HepG2 (cell line): ENCODE data around the gene BRD1. TPM values are rescaled to one million over a fixed set of nuclear protein-coding genes. Genes with fewer than 3 reads are reported as not detected.

Experiments used
- ATAC-seq: fragments of 200-7000 bp; cut with Tn5 transposase; 3 replicates; pipeline ENCODE4 v1.9.1; 2020; ENCODE audit warnings: mild to moderate bottlenecking, moderate library complexity
- BruUV-seq: library from RNA; stranded (reverse); fragments of 400-500 nt; replicated peaks from 2 replicates; lab custom pipeline; 2021; lab: Mats Ljungman, UMichigan
- CTCF ChIA-PET: fragments of 300-600 bp; formaldehyde crosslinking; extraction: SDS; loops from one replicate; lab custom pipeline; 2021; ENCODE audit warnings: low total read pairs, inconsistent platforms, low intra/inter-chr PET ratio; lab: Yijun Ruan, JAX
- POLR2A ChIA-PET: fragments of 350-600 bp; sonication (Branson Sonifier 250); formaldehyde crosslinking; loops from one replicate; lab custom pipeline; 2020; ENCODE audit warnings: antibody characterized with exemption, inconsistent platforms; lab: Yijun Ruan, JAX
- DNase-seq: peaks from one replicate; pipeline ENCODE4 v3.0.0-alpha.2; 2015; ENCODE audit warnings: low spot score
- FAIRE-seq: peaks from 3 replicates; lab custom pipeline; 2011; peaks lifted over from hg19 to GRCh38; lab: Jason Lieb, UNC
- H2AFZ ChIP-seq: one replicate; pipeline ENCODE4 v1.6.1; 2011; ENCODE audit warnings: low read length, inconsistent platforms
- H3K27ac ChIP-seq: fragments of 300-600 bp; 3 replicates; pipeline ENCODE4 v1.8.0; 2011; ENCODE audit warnings: mixed run types, mild to moderate bottlenecking, mixed read lengths, low read length, inconsistent platforms; ENCODE audit not compliant: insufficient read depth; ENCODE audit errors: extremely low read length
- H3K27me3 ChIP-seq, 2 experiments: fragments of 200-600 bp in 1 of 2; 2 replicates in 1 of 2; 3 replicates in 1 of 2; pipeline versions ENCODE4 v1.6.0 to v1.8.0; 2011; ENCODE audit warnings: low read length in 2 of 2, mild to moderate bottlenecking in 2 of 2, moderate library complexity in 2 of 2, inconsistent platforms in 1 of 2; ENCODE audit not compliant: insufficient read depth in 2 of 2, control insufficient read depth in 1 of 2
- H3K36me3 ChIP-seq, 2 experiments: fragments of 200-600 bp in 1 of 2; replicated peaks in 1 of 2; 2 replicates in 1 of 2; 3 replicates in 1 of 2; pipeline versions ENCODE4 v1.5.1 to v1.8.0; 2011; ENCODE audit warnings: low read length in 2 of 2, inconsistent platforms in 1 of 2; ENCODE audit not compliant: insufficient read depth in 2 of 2, control insufficient read depth in 1 of 2
- H3K4me1 ChIP-seq: 2 replicates; pipeline ENCODE4 v1.5.1; 2012; ENCODE audit warnings: low read length, inconsistent platforms; ENCODE audit not compliant: insufficient read depth
- H3K4me2 ChIP-seq: 2 replicates; pipeline ENCODE4 v1.6.0; 2011; ENCODE audit warnings: low read depth, low read length, inconsistent platforms
- H3K4me3 ChIP-seq, 3 experiments: fragments of 200-600 bp in 1 of 3; sonication (generic), shearing (Covaris generic) in 1 of 3; replicated peaks in 1 of 3; 2 replicates each; pipeline ENCODE4 v1.5.1; 2011 to 2016; ENCODE audit warnings: low read length in 3 of 3, inconsistent platforms in 2 of 3, low read depth in 2 of 3, mild to moderate bottlenecking in 2 of 3, control low read depth in 1 of 3, mixed read lengths in 1 of 3; ENCODE audit not compliant: insufficient read depth in 1 of 3
- H3K79me2 ChIP-seq: one replicate; pipeline ENCODE4 v1.6.1; 2011; ENCODE audit warnings: low read length, inconsistent platforms; ENCODE audit not compliant: insufficient read depth
- H3K9ac ChIP-seq: 2 replicates; pipeline ENCODE4 v1.6.0; 2011; ENCODE audit warnings: mild to moderate bottlenecking, low read depth, low read length, inconsistent platforms; ENCODE audit not compliant: insufficient read depth
- H3K9me3 ChIP-seq: 2 replicates; pipeline ENCODE4 v1.5.1; 2012; ENCODE audit warnings: mild to moderate bottlenecking, low read length
- H4K20me1 ChIP-seq: 2 replicates; pipeline ENCODE4 v1.6.0; 2011; ENCODE audit warnings: inconsistent platforms, mild to moderate bottlenecking, low read length, moderate library complexity; ENCODE audit not compliant: insufficient read depth
- HNRNPLL ChIP-seq: fragments of 200-400 bp; formaldehyde crosslinking; IDR thresholded peaks from 2 replicates; pipeline ENCODE4 v1.6.1; 2017; ENCODE audit warnings: mild to moderate bottlenecking, low read depth, low read length; ENCODE audit not compliant: poor library complexity, severe bottlenecking
- PRPF4 ChIP-seq: fragments of 200-400 bp; formaldehyde crosslinking; IDR thresholded peaks from 2 replicates; pipeline ENCODE4 v1.6.1; 2016; ENCODE audit warnings: low read length, low read depth; ENCODE audit not compliant: poor library complexity, severe bottlenecking
- RAD21 ChIP-seq: fragments of 450-650 bp; formaldehyde crosslinking; IDR thresholded peaks from 2 replicates; pipeline ENCODE4 v1.5.0; 2020; ENCODE audit warnings: mild to moderate bottlenecking
- SNAPC2 ChIP-seq: sonication (generic); formaldehyde crosslinking; IDR thresholded peaks from 2 replicates; pipeline ENCODE4 v1.8.1; 2022; ENCODE audit warnings: mild to moderate bottlenecking, missing genetic modification reagents
- TCF12 ChIP-seq, 2 experiments: fragments of 450-650 bp in 1 of 2; sonication (generic) in 1 of 2; formaldehyde crosslinking in 1 of 2; IDR thresholded peaks; 2 replicates each; pipeline versions ENCODE4 v1.6.1 to v1.8.0; 2017 to 2022; ENCODE audit warnings: antibody characterized with exemption in 1 of 2, mild to moderate bottlenecking in 1 of 2, missing genetic modification reagents in 1 of 2, moderate library complexity in 1 of 2
- YEATS4 ChIP-seq: sonication (generic); formaldehyde crosslinking; IDR thresholded peaks from 2 replicates; pipeline ENCODE4 v1.4.0; 2020; ENCODE audit warnings: missing genetic modification reagents, borderline replicate concordance
- ZNF121 ChIP-seq: sonication (generic); formaldehyde crosslinking; IDR thresholded peaks from 2 replicates; pipeline ENCODE4 v1.5.0; 2020; ENCODE audit warnings: mild to moderate bottlenecking, missing genetic modification reagents
- ZNF282 ChIP-seq: fragments of 450-650 bp; IDR thresholded peaks from 2 replicates; pipeline ENCODE4 v1.6.1; 2018; ENCODE audit not compliant: partially characterized antibody
- ZNF761 ChIP-seq: sonication (generic); formaldehyde crosslinking; conservative IDR thresholded peaks from 2 replicates; pipeline ENCODE4 v1.4.0; 2020; ENCODE audit warnings: mild to moderate bottlenecking, missing genetic modification reagents
- ZSCAN25 ChIP-seq: sonication (generic); formaldehyde crosslinking; IDR thresholded peaks from 2 replicates; pipeline ENCODE4 v1.8.0; 2022; ENCODE audit warnings: mild to moderate bottlenecking, missing genetic modification reagents
- ZSCAN31 ChIP-seq: sonication (generic); formaldehyde crosslinking; IDR thresholded peaks from 2 replicates; pipeline ENCODE4 v1.5.0; 2020; ENCODE audit warnings: low read depth, mild to moderate bottlenecking, missing genetic modification reagents
- ZSCAN9 ChIP-seq: IDR thresholded peaks from 2 replicates; pipeline ENCODE4 v1.6.1; 2016; ENCODE audit warnings: borderline replicate concordance
- WGBS: methylation state at CpG from one replicate; pipeline ENCODE4 v1.1.6; 2017; ENCODE audit warnings: low lambda C conversion rate; 5-methylcytosine and 5-hydroxymethylcytosine counted together
- in situ Hi-C: cut with HindIII; loops from 2 replicates; pipeline ENCODE4 v1.10.0; 2017; ENCODE audit warnings: low pct_unique_long_range_greater_than_20kb; ENCODE audit not compliant: extremely low pct_ligation_motif_present
- intact Hi-C: fragments of 100-400 bp; cut with micrococcal nuclease; formaldehyde crosslinking; loops from one replicate; pipeline ENCODE4 v1.10.0; 2022; ENCODE audit not compliant: unreplicated experiment
- polyA plus RNA-seq, 8 experiments: library from polyadenylated mRNA; depleted of rRNA in 3 of 8; stranded (reverse) in 7 of 8; unstranded in 1 of 8; fragments of >200 nt; fragmentation: Illumina TruSeq in 4 of 8; extraction: Trizol in 4 of 8; gene quantifications; 2 replicates each; pipeline versions ENCODE4 v1.2.1 to v1.2.3, GENCODE V29; 2011 to 2016; ENCODE audit warnings: low read depth in 4 of 8, missing spikeins in 1 of 8, mixed read lengths in 1 of 8; ENCODE audit not compliant: insufficient read depth in 1 of 8
- total RNA-seq, 5 experiments: library from RNA; depleted of rRNA; stranded (reverse); fragments of >200 nt; fragmentation: Illumina TruSeq; extraction: Trizol; gene quantifications; 2 replicates each; pipeline ENCODE4 v1.2.3, GENCODE V29; 2016; ENCODE audit warnings: low read depth in 1 of 5
- TF ChIP-seq, protein P1 (sequence below): sonication (generic); formaldehyde crosslinking; IDR thresholded peaks from 2 replicates; pipeline ENCODE4 v1.5.1; 2020; ENCODE audit warnings: mild to moderate bottlenecking, missing genetic modification reagents, moderate library complexity
- TF ChIP-seq, protein P2 (sequence below): sonication (generic); formaldehyde crosslinking; IDR thresholded peaks from 2 replicates; pipeline ENCODE4 v1.5.1; 2020; ENCODE audit warnings: mild to moderate bottlenecking, moderate library complexity, missing genetic modification reagents
- TF ChIP-seq, protein P3 (sequence below): sonication (generic); formaldehyde crosslinking; IDR thresholded peaks from 2 replicates; pipeline ENCODE4 v1.8.1; 2023; ENCODE audit warnings: mild to moderate bottlenecking, moderate library complexity, missing genetic modification reagents

The BRD1 gene
- total and polyA plus RNA-seq, 2 of the 13 experiments (the other 11 are each of a cell fraction or from before 2014, with no cell fraction given) = 5.1 to 12.0 TPM

GRCh38 chr22:49826603-49827270 is 936 bp downstream of the BRD1 start:
- DNase-seq (no peak), FAIRE-seq (no peak), ATAC-seq (peak; percentile 68)
- in situ Hi-C loops = no loop called here
- Histone ChIP-seq H3K4me2 (peak overlapping the region; percentile 95), H3K79me2 (peaks cover 51% of the 10 kb centered on the region), H3K4me1 (peaks cover 42% of the 10 kb centered on the region), H3K4me3 (peak overlapping the region; percentile 87 to 99 (median 96)), H3K9ac (peak overlapping the region; percentile 89), H4K20me1 (peaks cover 27% of the 10 kb centered on the region), H3K27ac (peak overlapping the region; percentile 62), H3K36me3 (peaks cover 12 to 25% of the 10 kb centered on the region in 2 experiments; a peak in 4 of 5 replicates), H3K27me3 (peaks cover 0 to 6% of the 10 kb centered on the region in 2 experiments; a peak in 2 of 5 replicates), H2AFZ (no peak overlapping the region), H3K9me3 (no peaks in the 10 kb centered on the region)
- ChIA-PET CTCF (interaction anchor here (0.7 kb wide), 1 partner anchor 103 kb away, joined by 3 read pairs; no protein-coding TSS in a partner anchor), POLR2A (interaction anchor here (1.0 to 1.3 kb wide), 3 partner anchors 11 to 120 kb away, joined by 3 to 4 read pairs (median 3); no protein-coding TSS in a partner anchor)
- no TSS peak for BruUV-seq
- 0% methylated on average over 20 of the region's 86 CpGs for WGBS
- intact Hi-C loops = no loop called here
- TF ChIP-seq ZSCAN9 (CRISPR knock-in tag) (0 out of 2 replicates have a peak, but pooled peaks have one; percentile 23), RAD21 (CRISPR knock-in tag) (peak; percentile 22; the same call in 1 of the 2 replicates), ZNF761 (peak; percentile 56; the same call in 1 of the 2 replicates), ZNF121 (no peak), ZSCAN25 (CRISPR knock-in tag) (0 out of 2 replicates have a peak, but pooled peaks have one; percentile 16), ZSCAN31 (0 out of 2 replicates have a peak, but pooled peaks have one; percentile 41), SNAPC2 (CRISPR knock-in tag) (0 out of 2 replicates have a peak, but pooled peaks have one; percentile 10), HNRNPLL (peak; percentile 25), ZNF282 (no peak), YEATS4 (CRISPR knock-in tag) (peak; percentile 68; the same call in 1 of the 2 replicates), PRPF4 (no peak), TCF12 (IDR thresholded peaks at IDR 0.05) (no peak), TCF12 (CRISPR knock-in tag; IDR thresholded peaks at IDR 0.05) (peak; percentile 49; the same call in 1 of the 2 replicates)
- TF ChIP-seq, protein P1, sequence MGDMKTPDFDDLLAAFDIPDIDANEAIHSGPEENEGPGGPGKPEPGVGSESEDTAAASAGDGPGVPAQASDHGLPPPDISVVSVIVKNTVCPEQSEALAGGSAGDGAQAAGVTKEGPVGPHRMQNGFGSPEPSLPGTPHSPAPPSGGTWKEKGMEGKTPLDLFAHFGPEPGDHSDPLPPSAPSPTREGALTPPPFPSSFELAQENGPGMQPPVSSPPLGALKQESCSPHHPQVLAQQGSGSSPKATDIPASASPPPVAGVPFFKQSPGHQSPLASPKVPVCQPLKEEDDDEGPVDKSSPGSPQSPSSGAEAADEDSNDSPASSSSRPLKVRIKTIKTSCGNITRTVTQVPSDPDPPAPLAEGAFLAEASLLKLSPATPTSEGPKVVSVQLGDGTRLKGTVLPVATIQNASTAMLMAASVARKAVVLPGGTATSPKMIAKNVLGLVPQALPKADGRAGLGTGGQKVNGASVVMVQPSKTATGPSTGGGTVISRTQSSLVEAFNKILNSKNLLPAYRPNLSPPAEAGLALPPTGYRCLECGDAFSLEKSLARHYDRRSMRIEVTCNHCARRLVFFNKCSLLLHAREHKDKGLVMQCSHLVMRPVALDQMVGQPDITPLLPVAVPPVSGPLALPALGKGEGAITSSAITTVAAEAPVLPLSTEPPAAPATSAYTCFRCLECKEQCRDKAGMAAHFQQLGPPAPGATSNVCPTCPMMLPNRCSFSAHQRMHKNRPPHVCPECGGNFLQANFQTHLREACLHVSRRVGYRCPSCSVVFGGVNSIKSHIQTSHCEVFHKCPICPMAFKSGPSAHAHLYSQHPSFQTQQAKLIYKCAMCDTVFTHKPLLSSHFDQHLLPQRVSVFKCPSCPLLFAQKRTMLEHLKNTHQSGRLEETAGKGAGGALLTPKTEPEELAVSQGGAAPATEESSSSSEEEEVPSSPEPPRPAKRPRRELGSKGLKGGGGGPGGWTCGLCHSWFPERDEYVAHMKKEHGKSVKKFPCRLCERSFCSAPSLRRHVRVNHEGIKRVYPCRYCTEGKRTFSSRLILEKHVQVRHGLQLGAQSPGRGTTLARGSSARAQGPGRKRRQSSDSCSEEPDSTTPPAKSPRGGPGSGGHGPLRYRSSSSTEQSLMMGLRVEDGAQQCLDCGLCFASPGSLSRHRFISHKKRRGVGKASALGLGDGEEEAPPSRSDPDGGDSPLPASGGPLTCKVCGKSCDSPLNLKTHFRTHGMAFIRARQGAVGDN (CRISPR knock-in tag) = peak; percentile 87
- TF ChIP-seq, protein P2, sequence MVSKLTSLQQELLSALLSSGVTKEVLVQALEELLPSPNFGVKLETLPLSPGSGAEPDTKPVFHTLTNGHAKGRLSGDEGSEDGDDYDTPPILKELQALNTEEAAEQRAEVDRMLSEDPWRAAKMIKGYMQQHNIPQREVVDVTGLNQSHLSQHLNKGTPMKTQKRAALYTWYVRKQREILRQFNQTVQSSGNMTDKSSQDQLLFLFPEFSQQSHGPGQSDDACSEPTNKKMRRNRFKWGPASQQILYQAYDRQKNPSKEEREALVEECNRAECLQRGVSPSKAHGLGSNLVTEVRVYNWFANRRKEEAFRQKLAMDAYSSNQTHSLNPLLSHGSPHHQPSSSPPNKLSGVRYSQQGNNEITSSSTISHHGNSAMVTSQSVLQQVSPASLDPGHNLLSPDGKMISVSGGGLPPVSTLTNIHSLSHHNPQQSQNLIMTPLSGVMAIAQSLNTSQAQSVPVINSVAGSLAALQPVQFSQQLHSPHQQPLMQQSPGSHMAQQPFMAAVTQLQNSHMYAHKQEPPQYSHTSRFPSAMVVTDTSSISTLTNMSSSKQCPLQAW (CRISPR knock-in tag) = 0 out of 2 replicates have a peak, but pooled peaks have one; percentile 33
- TF ChIP-seq, protein P3, sequence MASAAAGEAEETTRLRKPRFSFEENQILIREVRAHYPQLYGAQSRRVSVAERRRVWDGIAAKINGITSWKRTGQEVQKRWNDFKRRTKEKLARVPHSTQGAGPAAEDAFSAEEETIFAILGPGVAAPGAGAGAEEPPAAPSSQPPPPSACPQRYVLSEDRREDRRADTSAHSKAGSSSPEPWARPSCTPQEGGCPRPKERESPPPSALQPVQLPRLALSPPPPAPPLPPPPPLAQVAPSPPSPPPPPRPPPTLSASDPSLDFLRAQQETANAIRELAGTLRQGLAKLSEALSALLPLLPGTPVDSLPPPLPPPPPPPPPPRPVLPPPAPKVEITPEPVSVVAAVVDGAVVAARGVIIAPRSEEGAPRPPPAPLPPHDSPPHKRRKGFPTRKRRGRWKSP (CRISPR knock-in tag) = peak; percentile 25; the same call in 1 of the 2 replicates
